GM19099 (cell line): ENCODE results near the gene XRCC4.

Source experiments
- POLR2A ChIP-seq: IDR thresholded peaks from 3 replicates; pipeline ENCODE4 v1.6.1; 2011; ENCODE audit warnings: low read depth; ENCODE audit not compliant: insufficient read length; ENCODE audit errors: extremely low read depth

The XRCC4 gene

GRCh38 chr5:83055166-83055565 is 22.2 kb upstream of the XRCC4 start:
- no peak for TF ChIP-seq POLR2A

- no peak for TF ChIP-seq POLR2A
These were observed 18.6 kb upstream of the XRCC4 start for GRCh38 chr5:83058726-83059125.

- TF ChIP-seq POLR2A = no peak
These were observed 18.0 kb upstream of the XRCC4 start for GRCh38 chr5:83059341-83059740.

- TF ChIP-seq POLR2A = no peak
These were observed 10.7 kb upstream of the XRCC4 start for GRCh38 chr5:83066548-83067110.

GRCh38 chr5:83069096-83069799 is 8.1 kb upstream of the XRCC4 start:
- TF ChIP-seq POLR2A = no peak

GRCh38 chr5:83071286-83072051 is 5.9 kb upstream of the XRCC4 start:
- TF ChIP-seq POLR2A = no peak

- no peak for TF ChIP-seq POLR2A
These were observed 4.4 kb upstream of the XRCC4 start for GRCh38 chr5:83072966-83073365.

GRCh38 chr5:83077662-83078261 is 415 bp downstream of the XRCC4 start:
- no peak for TF ChIP-seq POLR2A

GRCh38 chr5:83082750-83083149 is 5.4 kb downstream of the XRCC4 start:
- no peak for TF ChIP-seq POLR2A

GRCh38 chr5:83084336-83084735 is 7.0 kb downstream of the XRCC4 start:
- TF ChIP-seq POLR2A = no peak

- TF ChIP-seq POLR2A = no peak
These were observed 7.8 kb downstream of the XRCC4 start for GRCh38 chr5:83085106-83085505.

GRCh38 chr5:83090169-83090568 is 12.8 kb downstream of the XRCC4 start:
- TF ChIP-seq POLR2A = no peak

GRCh38 chr5:83092619-83093018 is 15.3 kb downstream of the XRCC4 start:
- no peak for TF ChIP-seq POLR2A

- no peak for TF ChIP-seq POLR2A
These were observed 16.3 kb downstream of the XRCC4 start for GRCh38 chr5:83093692-83094091.

GRCh38 chr5:83095163-83095956 is 18.0 kb downstream of the XRCC4 start:
- no peak for TF ChIP-seq POLR2A
